Stomach (tissue), 4 donors: Measurements from ENCODE around the gene HNRNPF.

Experiments
- EP300 ChIP-seq: sonication (generic); formaldehyde crosslinking; IDR thresholded peaks from one replicate; pipeline ENCODE4 v1.6.1; 2017; ENCODE audit warnings: antibody characterized with exemption
- POLR2A ChIP-seq, 4 donors: fragments of 450-650 bp; IDR thresholded peaks; one replicate each; pipeline ENCODE4 v1.6.1; 2016; ENCODE audit warnings: antibody characterized with exemption in 4 of 4, control low read depth in 2 of 4, mild to moderate bottlenecking in 1 of 4, moderate library complexity in 1 of 4
- POLR2AphosphoS5 ChIP-seq, 3 donors: sonication (generic); formaldehyde crosslinking; IDR thresholded peaks; one replicate each; pipeline ENCODE4 v1.6.1; 2016; ENCODE audit warnings: antibody characterized with exemption in 3 of 3
- TF ChIP-seq, protein P1 (sequence below), 7 experiments: fragments of 450-650 bp in 4 of 7; fragments of 200-600 bp in 3 of 7; sonication (generic) in 3 of 7; IDR thresholded peaks; one replicate each; pipeline ENCODE4 v1.5.1; 2016 to 2019; ENCODE audit warnings: antibody characterized with exemption in 7 of 7, control low read depth in 2 of 7, mild to moderate bottlenecking in 1 of 7

- TF ChIP-seq POLR2A (IDR thresholded peaks at IDR 0.05) (no peak), POLR2AphosphoS5 (IDR thresholded peaks at IDR 0.05) (no peak), EP300 (no peak)
- TF ChIP-seq, protein P1, sequence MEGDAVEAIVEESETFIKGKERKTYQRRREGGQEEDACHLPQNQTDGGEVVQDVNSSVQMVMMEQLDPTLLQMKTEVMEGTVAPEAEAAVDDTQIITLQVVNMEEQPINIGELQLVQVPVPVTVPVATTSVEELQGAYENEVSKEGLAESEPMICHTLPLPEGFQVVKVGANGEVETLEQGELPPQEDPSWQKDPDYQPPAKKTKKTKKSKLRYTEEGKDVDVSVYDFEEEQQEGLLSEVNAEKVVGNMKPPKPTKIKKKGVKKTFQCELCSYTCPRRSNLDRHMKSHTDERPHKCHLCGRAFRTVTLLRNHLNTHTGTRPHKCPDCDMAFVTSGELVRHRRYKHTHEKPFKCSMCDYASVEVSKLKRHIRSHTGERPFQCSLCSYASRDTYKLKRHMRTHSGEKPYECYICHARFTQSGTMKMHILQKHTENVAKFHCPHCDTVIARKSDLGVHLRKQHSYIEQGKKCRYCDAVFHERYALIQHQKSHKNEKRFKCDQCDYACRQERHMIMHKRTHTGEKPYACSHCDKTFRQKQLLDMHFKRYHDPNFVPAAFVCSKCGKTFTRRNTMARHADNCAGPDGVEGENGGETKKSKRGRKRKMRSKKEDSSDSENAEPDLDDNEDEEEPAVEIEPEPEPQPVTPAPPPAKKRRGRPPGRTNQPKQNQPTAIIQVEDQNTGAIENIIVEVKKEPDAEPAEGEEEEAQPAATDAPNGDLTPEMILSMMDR (IDR thresholded peaks at IDR 0.05): no peak
These were observed 12.2 kb upstream of the HNRNPF start for GRCh38 chr10:43421201-43421507.
